ENCODE data around the gene PLA2G4E. TPM values are rescaled to one million over a fixed set of nuclear protein-coding genes. Genes with fewer than 3 reads are reported as not detected.

The PLA2G4E gene
- total and polyA plus RNA-seq, 2 of the 13 experiments (the other 11 are each of a cell fraction or from before 2014, with no cell fraction given), result not detected

DNA sequence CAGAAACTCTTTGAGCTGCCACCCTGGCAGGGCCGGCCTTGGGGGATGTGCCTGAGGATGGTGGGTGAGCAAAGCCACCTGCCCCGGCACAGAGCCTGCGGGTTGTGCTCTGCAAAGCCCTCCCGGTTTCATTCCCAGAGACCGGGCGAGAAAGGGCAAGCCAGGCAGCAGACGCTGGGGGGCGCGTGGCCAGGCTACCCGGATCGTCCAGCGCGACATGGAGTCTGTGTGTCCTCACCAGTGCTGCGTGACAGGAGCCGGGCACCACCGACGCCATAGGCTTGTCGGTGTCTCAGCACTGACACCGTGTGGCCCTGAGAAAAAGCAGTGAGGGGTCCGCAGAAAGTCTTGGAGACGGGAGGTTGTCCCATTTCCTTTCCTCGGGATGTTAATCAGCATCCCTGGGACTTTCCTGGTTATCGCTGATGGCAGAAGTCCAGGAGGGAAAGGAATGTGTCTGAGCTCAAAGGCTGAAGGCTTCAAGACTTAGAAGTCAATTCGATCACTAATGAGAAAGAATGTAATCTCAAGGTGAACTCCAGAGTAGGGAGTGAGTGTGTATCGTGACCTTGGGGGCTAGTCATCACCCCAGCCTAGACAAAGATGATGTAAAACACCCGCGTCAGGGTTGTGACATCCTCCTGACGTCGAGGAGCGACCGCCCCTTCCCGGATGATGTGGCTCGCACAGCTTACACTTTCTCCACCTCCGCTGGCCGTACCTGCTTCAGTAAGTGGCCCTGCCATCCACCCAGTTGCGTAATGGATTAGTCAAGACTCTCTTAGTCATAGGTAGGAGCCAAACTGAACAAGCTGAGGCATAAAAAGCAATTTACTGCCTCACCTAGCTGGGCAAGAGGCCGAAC lies 36.3 kb upstream of the PLA2G4E start (continued):
- TF ChIP-seq, protein P1, sequence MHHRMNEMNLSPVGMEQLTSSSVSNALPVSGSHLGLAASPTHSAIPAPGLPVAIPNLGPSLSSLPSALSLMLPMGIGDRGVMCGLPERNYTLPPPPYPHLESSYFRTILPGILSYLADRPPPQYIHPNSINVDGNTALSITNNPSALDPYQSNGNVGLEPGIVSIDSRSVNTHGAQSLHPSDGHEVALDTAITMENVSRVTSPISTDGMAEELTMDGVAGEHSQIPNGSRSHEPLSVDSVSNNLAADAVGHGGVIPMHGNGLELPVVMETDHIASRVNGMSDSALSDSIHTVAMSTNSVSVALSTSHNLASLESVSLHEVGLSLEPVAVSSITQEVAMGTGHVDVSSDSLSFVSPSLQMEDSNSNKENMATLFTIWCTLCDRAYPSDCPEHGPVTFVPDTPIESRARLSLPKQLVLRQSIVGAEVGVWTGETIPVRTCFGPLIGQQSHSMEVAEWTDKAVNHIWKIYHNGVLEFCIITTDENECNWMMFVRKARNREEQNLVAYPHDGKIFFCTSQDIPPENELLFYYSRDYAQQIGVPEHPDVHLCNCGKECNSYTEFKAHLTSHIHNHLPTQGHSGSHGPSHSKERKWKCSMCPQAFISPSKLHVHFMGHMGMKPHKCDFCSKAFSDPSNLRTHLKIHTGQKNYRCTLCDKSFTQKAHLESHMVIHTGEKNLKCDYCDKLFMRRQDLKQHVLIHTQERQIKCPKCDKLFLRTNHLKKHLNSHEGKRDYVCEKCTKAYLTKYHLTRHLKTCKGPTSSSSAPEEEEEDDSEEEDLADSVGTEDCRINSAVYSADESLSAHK (CRISPR knock-in tag; IDR thresholded peaks at IDR 0.05; ENCODE audit: borderline replicate concordance), result no peak
- TF ChIP-seq PAWR (CRISPR knock-in tag; IDR thresholded peaks at IDR 0.05; ENCODE audit: borderline replicate concordance) (no peak), GFI1 (CRISPR knock-in tag; IDR thresholded peaks at IDR 0.05; ENCODE audit: borderline replicate concordance) (no peak), ATF7-NPFF (CRISPR knock-in tag; IDR thresholded peaks at IDR 0.05; ENCODE audit: low read depth) (peak; percentile 51; the same call in 1 of the 2 replicates), SP140L (CRISPR knock-in tag; IDR thresholded peaks at IDR 0.05; ENCODE audit: borderline replicate concordance) (no peak), ZNF17 (CRISPR knock-in tag; IDR thresholded peaks at IDR 0.05) (no peak), XRCC5 (optimal IDR thresholded peaks at IDR 0.05; ENCODE audit: low read length) (peak; percentile 92), MZF1 (CRISPR knock-in tag; IDR thresholded peaks at IDR 0.05; ENCODE audit: borderline replicate concordance) (no peak), EHMT2 (IDR thresholded peaks at IDR 0.05; ENCODE audit: borderline replicate concordance, low read depth, low read length) (no peak), ZNF12 (CRISPR knock-in tag; IDR thresholded peaks at IDR 0.05) (no peak), MAFG (CRISPR knock-in tag; IDR thresholded peaks at IDR 0.05) (no peak), NKX3-1 (CRISPR knock-in tag; IDR thresholded peaks at IDR 0.05) (no peak), FOXM1 (CRISPR knock-in tag; IDR thresholded peaks at IDR 0.05) (no peak), CHD2 (IDR thresholded peaks at IDR 0.05; ENCODE audit: low read depth, low read length) (no peak)
- TF ChIP-seq, protein P2, sequence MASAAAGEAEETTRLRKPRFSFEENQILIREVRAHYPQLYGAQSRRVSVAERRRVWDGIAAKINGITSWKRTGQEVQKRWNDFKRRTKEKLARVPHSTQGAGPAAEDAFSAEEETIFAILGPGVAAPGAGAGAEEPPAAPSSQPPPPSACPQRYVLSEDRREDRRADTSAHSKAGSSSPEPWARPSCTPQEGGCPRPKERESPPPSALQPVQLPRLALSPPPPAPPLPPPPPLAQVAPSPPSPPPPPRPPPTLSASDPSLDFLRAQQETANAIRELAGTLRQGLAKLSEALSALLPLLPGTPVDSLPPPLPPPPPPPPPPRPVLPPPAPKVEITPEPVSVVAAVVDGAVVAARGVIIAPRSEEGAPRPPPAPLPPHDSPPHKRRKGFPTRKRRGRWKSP (CRISPR knock-in tag; IDR thresholded peaks at IDR 0.05), result peak; percentile 55; the same call in 1 of the 2 replicates
- TF ChIP-seq, protein P3, sequence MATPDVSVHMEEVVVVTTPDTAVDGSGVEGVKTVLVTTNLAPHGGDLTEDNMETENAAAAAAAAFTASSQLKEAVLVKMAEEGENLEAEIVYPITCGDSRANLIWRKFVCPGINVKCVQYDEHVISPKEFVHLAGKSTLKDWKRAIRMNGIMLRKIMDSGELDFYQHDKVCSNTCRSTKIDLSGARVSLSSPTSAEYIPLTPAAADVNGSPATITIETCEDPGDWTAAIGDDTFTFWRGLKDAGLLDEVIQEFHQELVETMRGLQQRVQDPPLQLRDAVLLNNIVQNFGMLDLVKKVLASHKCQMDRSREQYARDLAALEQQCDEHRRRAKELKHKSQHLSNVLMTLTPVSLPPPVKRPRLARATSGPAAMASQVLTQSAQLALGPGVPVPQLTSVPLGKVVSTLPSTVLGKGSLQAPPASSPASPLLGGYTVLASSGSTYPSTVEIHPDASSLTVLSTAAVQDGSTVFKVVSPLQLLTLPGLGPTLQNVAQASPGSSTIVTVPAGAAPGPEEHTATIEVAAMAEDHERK (CRISPR knock-in tag; IDR thresholded peaks at IDR 0.05; ENCODE audit: low read depth), result no peak
- TF ChIP-seq, protein P4, sequence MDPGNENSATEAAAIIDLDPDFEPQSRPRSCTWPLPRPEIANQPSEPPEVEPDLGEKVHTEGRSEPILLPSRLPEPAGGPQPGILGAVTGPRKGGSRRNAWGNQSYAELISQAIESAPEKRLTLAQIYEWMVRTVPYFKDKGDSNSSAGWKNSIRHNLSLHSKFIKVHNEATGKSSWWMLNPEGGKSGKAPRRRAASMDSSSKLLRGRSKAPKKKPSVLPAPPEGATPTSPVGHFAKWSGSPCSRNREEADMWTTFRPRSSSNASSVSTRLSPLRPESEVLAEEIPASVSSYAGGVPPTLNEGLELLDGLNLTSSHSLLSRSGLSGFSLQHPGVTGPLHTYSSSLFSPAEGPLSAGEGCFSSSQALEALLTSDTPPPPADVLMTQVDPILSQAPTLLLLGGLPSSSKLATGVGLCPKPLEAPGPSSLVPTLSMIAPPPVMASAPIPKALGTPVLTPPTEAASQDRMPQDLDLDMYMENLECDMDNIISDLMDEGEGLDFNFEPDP (CRISPR knock-in tag; conservative IDR thresholded peaks at IDR 0.05), result no peak
- TF ChIP-seq, protein P5, sequence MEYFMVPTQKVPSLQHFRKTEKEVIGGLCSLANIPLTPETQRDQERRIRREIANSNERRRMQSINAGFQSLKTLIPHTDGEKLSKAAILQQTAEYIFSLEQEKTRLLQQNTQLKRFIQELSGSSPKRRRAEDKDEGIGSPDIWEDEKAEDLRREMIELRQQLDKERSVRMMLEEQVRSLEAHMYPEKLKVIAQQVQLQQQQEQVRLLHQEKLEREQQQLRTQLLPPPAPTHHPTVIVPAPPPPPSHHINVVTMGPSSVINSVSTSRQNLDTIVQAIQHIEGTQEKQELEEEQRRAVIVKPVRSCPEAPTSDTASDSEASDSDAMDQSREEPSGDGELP (IDR thresholded peaks at IDR 0.05; ENCODE audit: borderline replicate concordance, low read depth), result peak; percentile 28; the same call in 1 of the 2 replicates
- TF ChIP-seq, protein P6, sequence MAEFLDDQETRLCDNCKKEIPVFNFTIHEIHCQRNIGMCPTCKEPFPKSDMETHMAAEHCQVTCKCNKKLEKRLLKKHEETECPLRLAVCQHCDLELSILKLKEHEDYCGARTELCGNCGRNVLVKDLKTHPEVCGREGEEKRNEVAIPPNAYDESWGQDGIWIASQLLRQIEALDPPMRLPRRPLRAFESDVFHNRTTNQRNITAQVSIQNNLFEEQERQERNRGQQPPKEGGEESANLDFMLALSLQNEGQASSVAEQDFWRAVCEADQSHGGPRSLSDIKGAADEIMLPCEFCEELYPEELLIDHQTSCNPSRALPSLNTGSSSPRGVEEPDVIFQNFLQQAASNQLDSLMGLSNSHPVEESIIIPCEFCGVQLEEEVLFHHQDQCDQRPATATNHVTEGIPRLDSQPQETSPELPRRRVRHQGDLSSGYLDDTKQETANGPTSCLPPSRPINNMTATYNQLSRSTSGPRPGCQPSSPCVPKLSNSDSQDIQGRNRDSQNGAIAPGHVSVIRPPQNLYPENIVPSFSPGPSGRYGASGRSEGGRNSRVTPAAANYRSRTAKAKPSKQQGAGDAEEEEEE (CRISPR knock-in tag; IDR thresholded peaks at IDR 0.05; ENCODE audit: borderline replicate concordance), result no peak

All from HepG2 (cell line).